OCI-LY1 (cell line): ENCODE data around the gene VAV3.

Source experiments
- H2AFZ ChIP-seq: fragments of 200-600 bp; sonication (generic), shearing (Covaris generic); 2 replicates; pipeline ENCODE4 v1.6.0; 2014; ENCODE audit warnings: antibody characterized with exemption, mild to moderate bottlenecking, low read length
- H3F3A ChIP-seq: fragments of 200-600 bp; sonication (generic), shearing (Covaris generic); 2 replicates; pipeline ENCODE4 v1.6.0; 2014; ENCODE audit warnings: mild to moderate bottlenecking, antibody characterized with exemption, low read length, moderate library complexity; ENCODE audit not compliant: insufficient read depth
- H3K27ac ChIP-seq: fragments of 200-600 bp; sonication (generic); 2 replicates; pipeline ENCODE4 v1.5.1; 2014; ENCODE audit warnings: low read length, mixed run types, mild to moderate bottlenecking, low read depth; ENCODE audit not compliant: poor library complexity, severe bottlenecking
- H3K27me3 ChIP-seq: fragments of 200-600 bp; sonication (generic); 2 replicates; pipeline ENCODE4 v1.6.0; 2014; ENCODE audit warnings: antibody characterized with exemption, mild to moderate bottlenecking, low read length, moderate library complexity; ENCODE audit not compliant: insufficient read depth
- H3K36me3 ChIP-seq: fragments of 200-600 bp; sonication (generic); 2 replicates; pipeline ENCODE4 v1.6.1; 2014; ENCODE audit warnings: mild to moderate bottlenecking, antibody characterized with exemption, low read length, moderate library complexity, mixed read lengths; ENCODE audit not compliant: insufficient read depth
- H3K4me1 ChIP-seq: fragments of 200-600 bp; sonication (generic); 2 replicates; pipeline ENCODE4 v1.5.1; 2014; ENCODE audit warnings: mild to moderate bottlenecking, low read length, moderate library complexity; ENCODE audit not compliant: insufficient read depth, severe bottlenecking
- H3K4me2 ChIP-seq: fragments of 200-600 bp; sonication (generic), shearing (Covaris generic); 2 replicates; pipeline ENCODE4 v1.6.1; 2014; ENCODE audit warnings: low read length
- H3K4me3 ChIP-seq: fragments of 200-600 bp; sonication (generic); 2 replicates; pipeline ENCODE4 v1.5.1; 2014; ENCODE audit warnings: low read length, low read depth, mild to moderate bottlenecking, mixed read lengths; ENCODE audit not compliant: poor library complexity, severe bottlenecking
- H3K79me2 ChIP-seq: fragments of 200-600 bp; shearing (Covaris generic); 2 replicates; pipeline ENCODE4 v1.6.1; 2016; ENCODE audit warnings: mixed run types, low read length, mixed read lengths; ENCODE audit not compliant: insufficient read depth
- H3K9ac ChIP-seq: fragments of 200-600 bp; sonication (generic), shearing (Covaris generic); 2 replicates; pipeline ENCODE4 v1.6.1; 2014; ENCODE audit warnings: mild to moderate bottlenecking, low read length, mixed read lengths
- H3K9me2 ChIP-seq: fragments of 200-600 bp; sonication (generic), shearing (Covaris generic); 2 replicates; pipeline ENCODE4 v1.6.1; 2014; ENCODE audit warnings: low read depth, mild to moderate bottlenecking, low read length, mixed read lengths
- H3K9me3 ChIP-seq: fragments of 200-600 bp; shearing (Covaris generic); 2 replicates; pipeline ENCODE4 v1.6.1; 2014; ENCODE audit warnings: low read length, mixed read lengths
- H4K20me1 ChIP-seq: fragments of 200-600 bp; sonication (generic), shearing (Covaris generic); 2 replicates; pipeline ENCODE4 v1.6.0; 2016; ENCODE audit warnings: mild to moderate bottlenecking, low read length; ENCODE audit not compliant: insufficient read depth
- CTCF ChIP-seq: fragments of 200-600 bp; sonication (generic), shearing (Covaris generic); IDR thresholded peaks from 2 replicates; pipeline ENCODE4 v1.5.1; 2017; ENCODE audit warnings: mild to moderate bottlenecking, antibody characterized with exemption, low read length, moderate library complexity, mixed read lengths
- EZH2 ChIP-seq: fragments of 200-600 bp; sonication (generic), shearing (Covaris generic); IDR thresholded peaks from 2 replicates; pipeline ENCODE4 v1.8.0; 2017; ENCODE audit warnings: borderline replicate concordance, mixed run types, mild to moderate bottlenecking, antibody characterized with exemption, low read length, moderate library complexity, mixed read lengths

The VAV3 gene

DNA sequence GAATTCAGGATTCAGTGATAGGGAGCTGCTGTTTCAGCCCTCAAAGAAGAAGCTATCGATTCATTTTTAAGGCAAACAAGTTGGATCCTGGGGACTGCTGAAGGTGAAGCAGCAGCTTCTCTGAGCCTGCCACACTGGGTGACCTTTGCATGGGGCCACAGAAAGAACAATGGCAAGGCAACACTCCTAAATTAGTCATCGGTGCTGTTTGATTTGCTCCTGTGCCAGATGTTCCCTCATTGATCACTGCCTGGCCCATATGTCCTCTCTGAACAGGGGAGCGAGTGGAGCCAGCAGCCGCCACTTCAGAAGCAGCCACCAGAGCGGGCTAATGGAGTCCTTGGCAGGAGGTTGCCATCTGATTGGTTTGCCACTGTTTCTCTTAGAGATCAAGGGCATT is 432.7 kb downstream of the VAV3 start:
- Histone ChIP-seq H3K79me2 (no peaks in the 10 kb centered on the region), H3F3A (no peaks in the 10 kb centered on the region), H2AFZ (no peak overlapping the region), H3K9ac (no peak overlapping the region), H4K20me1 (no peaks in the 10 kb centered on the region), H3K9me3 (no peaks in the 10 kb centered on the region), H3K4me2 (no peak overlapping the region), H3K4me1 (no peaks in the 10 kb centered on the region), H3K9me2 (no peaks in the 10 kb centered on the region), H3K27me3 (no peaks in the 10 kb centered on the region), H3K27ac (no peak overlapping the region), H3K36me3 (no peaks in the 10 kb centered on the region), H3K4me3 (no peak overlapping the region)
- TF ChIP-seq CTCF = no peak
- TF ChIP-seq EZH2 = no peak

DNA sequence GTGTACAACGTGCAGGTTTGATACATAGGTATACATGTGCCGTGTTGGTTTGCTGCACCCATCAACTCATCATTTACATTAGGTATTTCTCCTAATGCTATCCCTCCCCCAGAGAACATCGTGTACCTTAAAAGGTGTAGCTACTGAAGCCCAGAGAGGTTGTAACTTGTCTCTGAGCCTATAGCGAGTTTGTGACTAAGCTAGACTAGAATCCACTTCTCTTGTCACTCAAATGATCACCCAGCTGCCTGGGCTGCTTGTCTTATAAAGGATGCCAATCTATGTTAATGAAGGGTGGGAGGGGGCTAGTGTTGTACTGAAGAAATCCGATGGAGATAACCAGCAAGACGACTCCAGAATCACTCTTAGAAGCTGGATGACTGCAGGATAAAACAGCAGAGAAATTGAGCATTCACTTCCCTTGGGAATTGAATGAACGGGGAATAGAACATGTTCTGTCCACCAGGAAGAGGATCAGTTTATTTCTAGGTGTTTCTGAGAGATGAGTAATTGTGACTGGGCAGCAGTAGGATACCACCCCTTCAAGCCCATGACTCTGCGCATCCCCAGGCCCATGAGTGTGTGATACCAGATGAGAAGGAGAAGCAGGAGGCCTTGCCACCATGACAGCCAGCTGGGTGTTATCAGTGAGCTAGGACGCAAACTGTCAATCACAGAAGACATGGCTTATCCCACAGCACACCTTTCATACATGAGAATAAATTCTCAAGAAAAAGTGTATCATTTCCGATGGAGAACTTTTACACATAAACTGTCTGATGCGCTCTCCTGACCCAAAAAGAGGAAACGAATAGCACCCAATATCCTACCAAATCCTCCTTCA is 433.7 kb downstream of the VAV3 start:
- Histone ChIP-seq H4K20me1 (no peaks in the 10 kb centered on the region), H3K27ac (no peak overlapping the region), H3K9ac (no peak overlapping the region), H2AFZ (no peak overlapping the region), H3K4me1 (no peaks in the 10 kb centered on the region), H3F3A (no peaks in the 10 kb centered on the region), H3K27me3 (no peaks in the 10 kb centered on the region), H3K79me2 (no peaks in the 10 kb centered on the region), H3K4me3 (no peak overlapping the region), H3K9me3 (no peaks in the 10 kb centered on the region), H3K4me2 (no peak overlapping the region), H3K36me3 (no peaks in the 10 kb centered on the region), H3K9me2 (no peaks in the 10 kb centered on the region)
- TF ChIP-seq CTCF (no peak), EZH2 (no peak)

DNA sequence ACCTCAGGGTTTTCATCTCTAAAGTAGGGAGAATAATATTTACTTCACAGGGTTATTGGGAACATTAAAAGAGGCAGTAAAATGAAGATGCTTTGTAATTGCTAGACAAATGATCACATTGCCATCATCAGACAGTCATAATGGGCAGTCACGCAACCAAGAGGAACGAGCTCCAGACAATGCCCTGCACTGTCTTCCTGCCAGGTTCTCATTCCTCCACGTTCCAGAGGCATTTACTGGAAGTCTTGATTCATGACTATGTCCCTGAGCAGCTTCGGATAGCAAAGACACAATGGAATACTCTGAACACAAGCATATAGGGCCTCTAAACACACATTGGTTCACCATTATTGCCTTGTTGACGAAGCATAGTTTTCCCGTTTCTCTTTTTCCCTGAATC is 434.4 kb downstream of the VAV3 start:
- no peak overlapping the region for H3K27ac ChIP-seq
- TF ChIP-seq CTCF = no peak
- no peak for TF ChIP-seq EZH2

More for the DNA sequence above, 434.4 kb downstream of the VAV3 start:
- no peaks in the 10 kb centered on the region for H3K9me3 ChIP-seq
- no peaks in the 10 kb centered on the region for H3K36me3 ChIP-seq
- no peaks in the 10 kb centered on the region for H3F3A ChIP-seq
- H3K4me1 ChIP-seq = no peaks in the 10 kb centered on the region
- H3K4me2 ChIP-seq = no peak overlapping the region
- no peak overlapping the region for H2AFZ ChIP-seq
- no peaks in the 10 kb centered on the region for H3K79me2 ChIP-seq
- H3K27me3 ChIP-seq = no peaks in the 10 kb centered on the region
- no peaks in the 10 kb centered on the region for H4K20me1 ChIP-seq
- no peak overlapping the region for H3K9ac ChIP-seq
- H3K4me3 ChIP-seq = no peak overlapping the region
- no peaks in the 10 kb centered on the region for H3K9me2 ChIP-seq
